ENCODE data around the gene ARHGAP15. TPM values are rescaled to one million over a fixed set of nuclear protein-coding genes. Genes with fewer than 3 reads are reported as not detected.
A peak's percentile ranks its signal among the peaks of the same experiment; 100 is the strongest.

Gene ARHGAP15
- total RNA-seq, 1 donor from 2014 or later = not detected

DNA sequence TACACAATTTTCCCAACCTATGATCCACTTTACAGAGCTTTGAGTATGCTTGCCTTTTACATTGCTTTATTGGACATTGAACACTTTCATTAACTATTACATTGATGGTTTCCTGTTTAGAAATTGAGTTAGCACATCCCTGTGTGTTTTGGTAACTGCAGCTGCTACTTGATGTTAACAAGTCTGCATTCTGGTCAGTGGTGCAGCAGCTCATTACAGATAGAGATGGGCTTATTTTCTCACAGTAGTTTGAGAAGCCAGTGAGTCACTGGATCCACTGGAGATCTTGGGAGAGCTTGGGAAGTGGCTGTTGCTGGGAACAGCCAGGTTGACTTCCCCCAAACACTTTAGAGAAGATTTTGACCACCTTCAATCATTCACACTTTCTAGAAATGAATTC lies 150.5 kb downstream of the ARHGAP15 start:
- TF ChIP-seq, protein P1, sequence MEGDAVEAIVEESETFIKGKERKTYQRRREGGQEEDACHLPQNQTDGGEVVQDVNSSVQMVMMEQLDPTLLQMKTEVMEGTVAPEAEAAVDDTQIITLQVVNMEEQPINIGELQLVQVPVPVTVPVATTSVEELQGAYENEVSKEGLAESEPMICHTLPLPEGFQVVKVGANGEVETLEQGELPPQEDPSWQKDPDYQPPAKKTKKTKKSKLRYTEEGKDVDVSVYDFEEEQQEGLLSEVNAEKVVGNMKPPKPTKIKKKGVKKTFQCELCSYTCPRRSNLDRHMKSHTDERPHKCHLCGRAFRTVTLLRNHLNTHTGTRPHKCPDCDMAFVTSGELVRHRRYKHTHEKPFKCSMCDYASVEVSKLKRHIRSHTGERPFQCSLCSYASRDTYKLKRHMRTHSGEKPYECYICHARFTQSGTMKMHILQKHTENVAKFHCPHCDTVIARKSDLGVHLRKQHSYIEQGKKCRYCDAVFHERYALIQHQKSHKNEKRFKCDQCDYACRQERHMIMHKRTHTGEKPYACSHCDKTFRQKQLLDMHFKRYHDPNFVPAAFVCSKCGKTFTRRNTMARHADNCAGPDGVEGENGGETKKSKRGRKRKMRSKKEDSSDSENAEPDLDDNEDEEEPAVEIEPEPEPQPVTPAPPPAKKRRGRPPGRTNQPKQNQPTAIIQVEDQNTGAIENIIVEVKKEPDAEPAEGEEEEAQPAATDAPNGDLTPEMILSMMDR (IDR thresholded peaks at IDR 0.05; ENCODE audit: partially characterized antibody, unreplicated experiment) = no peak
- Mint-ChIP-seq H3K4me1 (ENCODE audit: low read depth, unreplicated experiment) (no peaks in the 10 kb centered on the region), H3K4me3 (ENCODE audit: unreplicated experiment) (no peak overlapping the region), H3K36me3 (ENCODE audit: unreplicated experiment) (no peaks in the 10 kb centered on the region), H3K27me3 (ENCODE audit: unreplicated experiment) (no peaks in the 10 kb centered on the region), H3K9me3 (ENCODE audit: unreplicated experiment) (no peaks in the 10 kb centered on the region), H3K27ac (ENCODE audit: unreplicated experiment) (no peak overlapping the region)
- no peak for DNase-seq

DNA sequence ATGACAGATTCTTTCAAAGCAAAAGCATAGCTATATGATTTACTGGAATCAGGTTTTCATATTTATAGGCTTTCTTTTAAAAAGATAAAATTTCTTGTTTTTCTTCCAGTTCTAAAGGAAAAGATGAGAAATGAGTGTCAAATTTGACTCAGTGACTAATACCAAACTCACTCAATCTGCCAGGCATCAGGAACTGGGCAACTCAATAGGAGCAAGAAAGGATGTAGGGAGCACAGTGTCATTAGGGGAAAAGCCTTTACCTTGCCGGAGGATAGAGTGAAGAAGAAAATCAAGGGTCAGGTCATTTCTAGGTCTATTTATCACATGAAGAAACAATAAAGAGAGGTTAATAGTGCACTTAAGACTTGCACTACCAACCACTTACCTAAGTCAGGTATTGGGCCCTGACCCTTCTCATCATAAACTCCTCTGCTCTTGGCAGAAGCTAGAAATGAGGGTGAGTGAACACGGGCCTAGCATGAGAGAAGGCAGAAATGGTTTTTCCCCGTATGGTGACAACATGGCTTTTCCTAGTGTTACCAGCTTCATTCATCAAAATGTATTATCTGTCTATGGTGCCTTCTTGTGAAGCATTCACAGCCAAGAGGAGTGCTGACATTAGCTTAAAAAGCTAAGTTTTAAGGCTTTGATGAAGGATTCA lies 151.0 kb downstream of the ARHGAP15 start:
- DNase-seq = no peak
- no peak overlapping the region for H3K27ac Mint-ChIP-seq (ENCODE audit: unreplicated experiment)
- no peak overlapping the region for H3K4me3 Mint-ChIP-seq (ENCODE audit: unreplicated experiment)
- no peaks in the 10 kb centered on the region for H3K27me3 Mint-ChIP-seq (ENCODE audit: unreplicated experiment)
- TF ChIP-seq, protein P1 (IDR thresholded peaks at IDR 0.05; ENCODE audit: partially characterized antibody, unreplicated experiment) = no peak
- H3K4me1 Mint-ChIP-seq (ENCODE audit: low read depth, unreplicated experiment) = no peaks in the 10 kb centered on the region
- no peaks in the 10 kb centered on the region for H3K36me3 Mint-ChIP-seq (ENCODE audit: unreplicated experiment)
- no peaks in the 10 kb centered on the region for H3K9me3 Mint-ChIP-seq (ENCODE audit: unreplicated experiment)

DNA sequence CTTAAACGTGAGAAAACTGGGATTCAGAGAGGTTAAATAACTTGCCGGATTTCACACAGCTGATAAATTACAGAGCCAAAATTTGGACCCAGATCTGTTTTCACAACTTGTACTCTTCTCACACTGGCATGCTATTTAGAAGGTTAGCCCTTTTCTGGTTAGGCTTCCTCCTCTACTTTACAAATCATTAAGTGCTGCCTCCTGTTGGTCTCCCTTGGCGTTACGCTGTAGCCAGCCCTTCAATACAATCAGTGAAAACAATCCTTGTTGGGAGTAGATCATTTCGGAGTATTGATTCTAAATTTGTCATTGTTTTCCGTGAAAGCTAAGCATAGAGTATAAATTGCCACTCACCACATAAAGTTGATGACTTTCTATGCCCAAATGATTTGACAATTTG lies 153.5 kb downstream of the ARHGAP15 start:
- Mint-ChIP-seq H3K4me1 (ENCODE audit: low read depth, unreplicated experiment) (no peaks in the 10 kb centered on the region), H3K4me3 (ENCODE audit: unreplicated experiment) (no peak overlapping the region), H3K27me3 (ENCODE audit: unreplicated experiment) (no peaks in the 10 kb centered on the region), H3K9me3 (ENCODE audit: unreplicated experiment) (no peaks in the 10 kb centered on the region), H3K36me3 (ENCODE audit: unreplicated experiment) (no peaks in the 10 kb centered on the region), H3K27ac (ENCODE audit: unreplicated experiment) (no peak overlapping the region)
- peak; percentile 35 for DNase-seq
- TF ChIP-seq, protein P1 (IDR thresholded peaks at IDR 0.05; ENCODE audit: partially characterized antibody, unreplicated experiment) = peak; percentile 48

DNA sequence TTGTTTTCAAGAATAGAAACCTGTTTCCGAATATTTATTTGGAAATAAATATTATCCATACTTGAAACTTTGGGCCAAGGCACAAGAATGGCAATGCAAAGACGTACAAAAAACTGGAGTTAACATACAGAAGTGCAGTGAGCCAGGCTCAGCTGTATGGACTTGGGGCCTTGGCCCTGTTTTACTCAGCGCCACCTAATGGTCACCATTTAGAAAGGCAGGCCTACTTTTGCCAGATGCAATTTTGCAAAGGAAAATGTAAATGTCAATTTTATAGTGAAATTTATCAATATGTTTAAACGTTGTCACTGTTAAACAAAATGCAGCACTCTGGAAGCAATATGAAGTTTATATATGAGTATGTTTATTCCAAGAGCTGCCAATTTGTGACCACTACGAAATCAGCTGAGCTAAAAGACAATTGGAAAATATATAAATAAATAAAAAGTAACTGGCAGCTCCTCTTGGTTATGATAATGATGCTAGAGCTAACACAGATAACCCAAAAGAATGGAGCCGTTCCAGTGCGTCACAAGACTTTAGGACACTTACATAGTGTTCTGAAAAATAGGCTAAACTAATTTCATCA lies 155.0 kb downstream of the ARHGAP15 start:
- H3K4me1 Mint-ChIP-seq (ENCODE audit: low read depth, unreplicated experiment) = no peaks in the 10 kb centered on the region
- peak; percentile 16 for DNase-seq
- H3K36me3 Mint-ChIP-seq (ENCODE audit: unreplicated experiment) = no peaks in the 10 kb centered on the region
- no peaks in the 10 kb centered on the region for H3K9me3 Mint-ChIP-seq (ENCODE audit: unreplicated experiment)
- H3K4me3 Mint-ChIP-seq (ENCODE audit: unreplicated experiment) = no peak overlapping the region
- H3K27me3 Mint-ChIP-seq (ENCODE audit: unreplicated experiment) = no peaks in the 10 kb centered on the region
- H3K27ac Mint-ChIP-seq (ENCODE audit: unreplicated experiment) = no peak overlapping the region
- TF ChIP-seq, protein P1 (IDR thresholded peaks at IDR 0.05; ENCODE audit: partially characterized antibody, unreplicated experiment) = peak; percentile 87

DNA sequence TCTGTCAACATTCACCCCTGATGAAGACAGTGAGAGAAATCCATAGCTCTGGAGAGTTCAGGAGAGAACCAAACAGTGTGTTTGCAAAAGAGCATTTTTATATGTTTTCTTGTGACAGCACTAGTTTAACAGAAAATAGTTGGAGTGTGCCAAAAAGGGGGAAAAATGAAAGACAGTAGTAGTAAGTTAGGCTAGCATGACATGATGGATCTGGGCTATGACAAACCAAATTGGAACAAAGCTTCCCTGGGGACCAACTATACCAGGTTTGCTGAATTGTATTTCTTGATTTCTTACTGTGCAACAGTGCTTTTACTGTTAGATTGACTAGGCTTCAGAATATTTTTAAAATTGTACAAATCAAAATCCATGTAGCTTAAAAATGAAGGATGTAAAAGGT lies 159.8 kb downstream of the ARHGAP15 start:
- H3K36me3 Mint-ChIP-seq (ENCODE audit: unreplicated experiment) = no peaks in the 10 kb centered on the region
- H3K9me3 Mint-ChIP-seq (ENCODE audit: unreplicated experiment) = no peaks in the 10 kb centered on the region
- H3K4me1 Mint-ChIP-seq (ENCODE audit: low read depth, unreplicated experiment) = no peaks in the 10 kb centered on the region
- TF ChIP-seq, protein P1 (IDR thresholded peaks at IDR 0.05; ENCODE audit: partially characterized antibody, unreplicated experiment) = no peak
- no peak for DNase-seq
- no peaks in the 10 kb centered on the region for H3K27me3 Mint-ChIP-seq (ENCODE audit: unreplicated experiment)
- H3K4me3 Mint-ChIP-seq (ENCODE audit: unreplicated experiment) = no peak overlapping the region
- no peak overlapping the region for H3K27ac Mint-ChIP-seq (ENCODE audit: unreplicated experiment)

Data from glutamatergic neuron (in vitro differentiated cells).